HepG2 (cell line): Measurements from ENCODE around the gene FCHO2. TPM values are rescaled to one million over a fixed set of nuclear protein-coding genes. Genes with fewer than 3 reads are reported as not detected.

Experiments
- ATM ChIP-seq: fragments of 450-650 bp; IDR thresholded peaks from 2 replicates; pipeline ENCODE4 v1.7.1; 2017; ENCODE audit warnings: mild to moderate bottlenecking, borderline replicate concordance
- BORCS8-MEF2B ChIP-seq: sonication (generic); formaldehyde crosslinking; IDR thresholded peaks from 2 replicates; pipeline ENCODE4 v1.8.0; 2022; ENCODE audit warnings: mild to moderate bottlenecking, missing genetic modification reagents
- CHD4 ChIP-seq: fragments of 200-600 bp; sonication (generic); IDR thresholded peaks from 2 replicates; pipeline ENCODE4 v1.7.0; 2017; ENCODE audit warnings: mild to moderate bottlenecking, low read length, borderline replicate concordance
- FOXK1 ChIP-seq: sonication (generic); formaldehyde crosslinking; IDR thresholded peaks from 2 replicates; pipeline ENCODE4 v1.4.0; 2020; ENCODE audit warnings: low read depth, missing genetic modification reagents, borderline replicate concordance
- HCFC1 ChIP-seq: fragments of 150-350 bp; IDR thresholded peaks from 2 replicates; pipeline ENCODE4 v1.6.1; 2014; ENCODE audit warnings: low read depth, low read length
- KAT2B ChIP-seq: fragments of 150-350 bp; IDR thresholded peaks from 2 replicates; pipeline ENCODE4 v1.6.1; 2014; ENCODE audit warnings: low read depth, low read length, borderline replicate concordance
- MED13 ChIP-seq: sonication (generic); formaldehyde crosslinking; IDR thresholded peaks from 2 replicates; pipeline ENCODE4 v1.5.0; 2020; ENCODE audit warnings: missing genetic modification reagents
- MTA3 ChIP-seq: sonication (generic); formaldehyde crosslinking; IDR thresholded peaks from 2 replicates; pipeline ENCODE4 v1.4.0; 2020; ENCODE audit warnings: missing genetic modification reagents
- NFAT5 ChIP-seq: sonication (generic); formaldehyde crosslinking; IDR thresholded peaks from 2 replicates; pipeline ENCODE4 v1.4.0; 2020; ENCODE audit warnings: missing genetic modification reagents
- RERE ChIP-seq: IDR thresholded peaks from 2 replicates; pipeline ENCODE4 v1.6.1; 2016; ENCODE audit warnings: low read depth, missing genetic modification reagents, missing compliant biosample characterization
- RNF2 ChIP-seq: fragments of 450-650 bp; conservative IDR thresholded peaks from 2 replicates; pipeline ENCODE4 v1.6.1; 2016; ENCODE audit warnings: low read depth
- SOX5 ChIP-seq: IDR thresholded peaks from 2 replicates; pipeline ENCODE4 v1.6.1; 2016; ENCODE audit warnings: borderline replicate concordance
- TRIM24 ChIP-seq: sonication (generic); formaldehyde crosslinking; IDR thresholded peaks from 2 replicates; pipeline ENCODE4 v1.8.0; 2022; ENCODE audit warnings: mild to moderate bottlenecking, missing genetic modification reagents
- ZBED4 ChIP-seq: sonication (generic); formaldehyde crosslinking; IDR thresholded peaks from 2 replicates; pipeline ENCODE4 v1.4.0; 2020; ENCODE audit warnings: missing genetic modification reagents, borderline replicate concordance
- ZMYM3 ChIP-seq: sonication (generic); formaldehyde crosslinking; IDR thresholded peaks from 2 replicates; pipeline ENCODE4 v1.5.1; 2020; ENCODE audit warnings: mild to moderate bottlenecking, missing genetic modification reagents
- ZNF296 ChIP-seq: sonication (generic); formaldehyde crosslinking; conservative IDR thresholded peaks from 2 replicates; pipeline ENCODE4 v1.5.0; 2020; ENCODE audit warnings: mild to moderate bottlenecking, missing genetic modification reagents
- polyA plus RNA-seq, 8 experiments: library from polyadenylated mRNA; depleted of rRNA in 3 of 8; stranded (reverse) in 7 of 8; unstranded in 1 of 8; fragments of >200 nt; fragmentation: Illumina TruSeq in 4 of 8; extraction: Trizol in 4 of 8; gene quantifications; 2 replicates each; pipeline versions ENCODE4 v1.2.1 to v1.2.3, GENCODE V29; 2011 to 2016; ENCODE audit warnings: low read depth in 4 of 8, missing spikeins in 1 of 8, mixed read lengths in 1 of 8; ENCODE audit not compliant: insufficient read depth in 1 of 8
- total RNA-seq, 5 experiments: library from RNA; depleted of rRNA; stranded (reverse); fragments of >200 nt; fragmentation: Illumina TruSeq; extraction: Trizol; gene quantifications; 2 replicates each; pipeline ENCODE4 v1.2.3, GENCODE V29; 2016; ENCODE audit warnings: low read depth in 1 of 5

FCHO2 gene
- total and polyA plus RNA-seq, 2 of the 13 experiments (the other 11 are each of a cell fraction or from before 2014, with no cell fraction given), result 11.6 to 17.3 TPM

- TF ChIP-seq FOXK1 (CRISPR knock-in tag) (peak; percentile 71; the same call in 1 of the 2 replicates), SOX5 (CRISPR knock-in tag) (0 out of 2 replicates have a peak, but pooled peaks have one; percentile 11), CHD4 (no peak), ZBED4 (CRISPR knock-in tag) (no peak; the same call in 1 of the 2 replicates), MED13 (CRISPR knock-in tag) (peak; percentile 16; the same call in 1 of the 2 replicates), ZNF296 (CRISPR knock-in tag) (no peak), MTA3 (CRISPR knock-in tag) (no peak), RERE (CRISPR knock-in tag) (peak; percentile 52; the same call in 1 of the 2 replicates), NFAT5 (CRISPR knock-in tag) (no peak), KAT2B (no peak), RNF2 (peak; percentile 67; the same call in 1 of the 2 replicates), TRIM24 (no peak), BORCS8-MEF2B (CRISPR knock-in tag) (peak; percentile 93), ATM (no peak), HCFC1 (no peak), ZMYM3 (CRISPR knock-in tag) (no peak)
Observed at GRCh38 chr5:72955768-72956323, at the start of gene FCHO2 (continued).
